SU-DHL-6 (cell line): ENCODE results near the gene NUP37.

ENCODE experiments used
- H2AFZ ChIP-seq: fragments of 200-600 bp; sonication (generic); 2 replicates; pipeline ENCODE4 v1.6.1; 2014; ENCODE audit warnings: low read depth, mild to moderate bottlenecking, moderate library complexity, mixed read lengths, antibody characterized with exemption, low read length; ENCODE audit not compliant: severe bottlenecking
- H3F3A ChIP-seq: fragments of 200-600 bp; shearing (Covaris generic); 2 replicates; pipeline ENCODE4 v1.6.0; 2016; ENCODE audit warnings: antibody characterized with exemption, mild to moderate bottlenecking; ENCODE audit not compliant: insufficient read depth
- H3K27ac ChIP-seq: fragments of 200-600 bp; sonication (generic); 2 replicates; pipeline ENCODE4 v1.5.1; 2016; ENCODE audit warnings: low read depth, mild to moderate bottlenecking, low read length, moderate library complexity, mixed read lengths
- H3K27me3 ChIP-seq: fragments of 200-600 bp; sonication (generic), shearing (Covaris generic); 2 replicates; pipeline ENCODE4 v1.6.0; 2014; ENCODE audit warnings: mild to moderate bottlenecking, low read length
- H3K36me3 ChIP-seq: fragments of 200-600 bp; sonication (generic); 2 replicates; pipeline ENCODE4 v1.6.1; 2014; ENCODE audit warnings: mild to moderate bottlenecking, low read length, mixed read lengths
- H3K4me2 ChIP-seq: fragments of 300-600, 200-600 bp; shearing (Covaris generic), sonication (generic); 2 replicates; pipeline ENCODE4 v1.6.0; 2014; ENCODE audit warnings: low read length, low read depth, mild to moderate bottlenecking; ENCODE audit not compliant: poor library complexity, severe bottlenecking
- H3K4me3 ChIP-seq: fragments of 200-600 bp; sonication (generic); 2 replicates; pipeline ENCODE4 v1.5.1; 2014; ENCODE audit warnings: antibody characterized with exemption, low read length, mild to moderate bottlenecking, mixed read lengths; ENCODE audit not compliant: insufficient read depth, poor library complexity, severe bottlenecking
- H3K79me2 ChIP-seq: fragments of 200-600 bp; sonication (generic); 2 replicates; pipeline ENCODE4 v1.6.1; 2014; ENCODE audit warnings: mild to moderate bottlenecking, low read length, moderate library complexity; ENCODE audit not compliant: insufficient read depth
- H3K9ac ChIP-seq: fragments of 200-600 bp; sonication (generic); 2 replicates; pipeline ENCODE4 v1.7.0; 2014; ENCODE audit warnings: mild to moderate bottlenecking, low read length
- H3K9me2 ChIP-seq: fragments of 200-600 bp; sonication (generic); replicated peaks from 2 replicates; pipeline ENCODE4 v1.6.1; 2014; ENCODE audit warnings: low read length; ENCODE audit not compliant: insufficient read depth
- H3K9me3 ChIP-seq: fragments of 200-600 bp; sonication (generic); 2 replicates; pipeline ENCODE4 v1.6.1; 2014; ENCODE audit warnings: low read length, mixed read lengths; ENCODE audit not compliant: insufficient read depth
- H4K20me1 ChIP-seq: fragments of 200-600 bp; sonication (generic); 2 replicates; pipeline ENCODE4 v1.6.1; 2014; ENCODE audit warnings: low read depth, mild to moderate bottlenecking, antibody characterized with exemption, low read length, moderate library complexity, mixed read lengths
- CTCF ChIP-seq: fragments of 200-600 bp; sonication (generic); IDR thresholded peaks from one replicate; pipeline ENCODE4 v1.5.1; 2017; ENCODE audit warnings: antibody characterized with exemption, mild to moderate bottlenecking, low read length, moderate library complexity; ENCODE audit not compliant: insufficient read depth, poor library complexity, severe bottlenecking
- EZH2phosphoT487 ChIP-seq: fragments of 200-600 bp; sonication (generic), shearing (Covaris generic); conservative IDR thresholded peaks from 2 replicates; pipeline ENCODE4 v1.6.1; 2018; ENCODE audit warnings: mild to moderate bottlenecking, antibody characterized with exemption, low read length, moderate library complexity, mixed read lengths

Gene NUP37

GRCh38 chr12:102061096-102061559 is 58.8 kb downstream of the NUP37 start:
- H3K27me3 ChIP-seq = no peaks in the 10 kb centered on the region
- H3K79me2 ChIP-seq = no peaks in the 10 kb centered on the region
- no peaks in the 10 kb centered on the region for H3K9me2 ChIP-seq
- peak overlapping the region; percentile 69 for H3K9ac ChIP-seq
- H3K4me3 ChIP-seq = peak overlapping the region; percentile 66
- H3K9me3 ChIP-seq = no peaks in the 10 kb centered on the region
- peak overlapping the region; percentile 2; the same call in 1 of the 2 replicates for H3K27ac ChIP-seq
- H2AFZ ChIP-seq = peak overlapping the region; percentile 21
- H3K36me3 ChIP-seq = peaks cover 6% of the 10 kb centered on the region
- H3F3A ChIP-seq = peaks cover 4% of the 10 kb centered on the region; the same call in 1 of the 2 replicates
- no peak for TF ChIP-seq CTCF
- TF ChIP-seq EZH2phosphoT487 = no peak
- peak overlapping the region; percentile 52 for H3K4me2 ChIP-seq
- no peaks in the 10 kb centered on the region for H4K20me1 ChIP-seq

GRCh38 chr12:102059343-102059742 is 60.6 kb downstream of the NUP37 start:
- H2AFZ ChIP-seq = no peak overlapping the region
- H3K9me3 ChIP-seq = no peaks in the 10 kb centered on the region
- no peaks in the 10 kb centered on the region for H4K20me1 ChIP-seq
- H3F3A ChIP-seq = peaks cover 4% of the 10 kb centered on the region; the same call in 1 of the 2 replicates
- H3K9me2 ChIP-seq = no peaks in the 10 kb centered on the region
- TF ChIP-seq CTCF = no peak
- no peak for TF ChIP-seq EZH2phosphoT487
- no peak overlapping the region for H3K4me3 ChIP-seq
- H3K79me2 ChIP-seq = no peaks in the 10 kb centered on the region
- no peak overlapping the region for H3K27ac ChIP-seq
- peaks cover 7% of the 10 kb centered on the region for H3K36me3 ChIP-seq
- no peak overlapping the region for H3K4me2 ChIP-seq
- H3K27me3 ChIP-seq = no peaks in the 10 kb centered on the region
- H3K9ac ChIP-seq = no peak overlapping the region

GRCh38 chr12:102054345-102054744 is 65.6 kb downstream of the NUP37 start:
- H3K36me3 ChIP-seq = peaks cover 15% of the 10 kb centered on the region
- no peak overlapping the region for H3K4me3 ChIP-seq
- no peaks in the 10 kb centered on the region for H4K20me1 ChIP-seq
- no peaks in the 10 kb centered on the region for H3K9me3 ChIP-seq
- H3K79me2 ChIP-seq = no peaks in the 10 kb centered on the region
- H3K27ac ChIP-seq = no peak overlapping the region
- no peaks in the 10 kb centered on the region for H3K27me3 ChIP-seq
- no peak for TF ChIP-seq CTCF
- H2AFZ ChIP-seq = no peak overlapping the region
- H3F3A ChIP-seq = no peaks in the 10 kb centered on the region
- H3K9ac ChIP-seq = no peak overlapping the region
- H3K9me2 ChIP-seq = no peaks in the 10 kb centered on the region
- H3K4me2 ChIP-seq = no peak overlapping the region

GRCh38 chr12:102053062-102053349 is 66.9 kb downstream of the NUP37 start:
- Histone ChIP-seq H3K9me2 (no peaks in the 10 kb centered on the region), H3K9ac (no peak overlapping the region), H3K27ac (no peak overlapping the region), H3K9me3 (no peaks in the 10 kb centered on the region), H3K27me3 (no peaks in the 10 kb centered on the region), H3K36me3 (peaks cover 11% of the 10 kb centered on the region), H3K4me2 (no peak overlapping the region), H4K20me1 (no peaks in the 10 kb centered on the region), H2AFZ (no peak overlapping the region), H3F3A (no peaks in the 10 kb centered on the region), H3K4me3 (no peak overlapping the region), H3K79me2 (no peaks in the 10 kb centered on the region)
- no peak for TF ChIP-seq CTCF
- TF ChIP-seq EZH2phosphoT487 = no peak
